Measurements from ENCODE around the gene DLG2.

DLG2 gene

DNA sequence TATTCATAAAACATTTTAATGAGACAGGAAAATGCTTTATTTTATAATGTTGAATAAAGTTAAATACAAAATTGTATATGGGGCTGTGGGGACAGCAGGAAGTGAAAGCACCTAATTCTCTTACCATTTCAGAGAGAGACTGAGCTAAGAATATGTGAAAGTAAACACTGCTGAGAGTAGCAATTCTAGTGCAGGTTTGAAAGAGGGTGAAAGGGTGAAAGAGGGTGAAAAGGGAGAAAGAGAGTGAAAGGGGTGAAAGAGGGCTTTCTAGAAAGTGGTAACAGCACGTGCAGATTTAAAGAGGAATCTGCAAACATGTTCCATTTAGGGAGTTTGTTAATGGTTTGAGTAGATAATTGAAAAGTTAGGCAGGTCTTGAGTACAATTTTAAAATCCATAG is 1689.0 kb downstream of the DLG2 start:
- DNase-seq (ENCODE audit: low read depth in 3 of 3) = no peak

DNA sequence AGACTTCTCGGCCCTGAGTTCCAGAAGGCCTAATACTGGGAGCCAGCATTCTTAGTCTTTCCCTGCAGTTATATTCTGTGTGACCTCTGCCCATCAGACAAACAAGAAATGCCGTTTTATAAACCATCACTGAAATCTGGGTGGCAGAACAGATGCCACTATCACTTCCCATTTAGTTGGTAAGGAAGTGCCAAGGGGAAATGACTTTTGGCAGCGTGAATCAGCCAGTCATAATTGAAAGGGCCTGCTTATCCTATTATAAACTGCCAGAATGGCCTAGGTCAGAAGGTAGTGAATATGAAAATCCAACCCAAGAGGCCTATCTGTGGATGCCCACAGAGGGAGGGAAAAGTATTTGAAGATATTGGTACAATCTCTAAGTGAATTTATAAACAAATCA is 1694.1 kb downstream of the DLG2 start:
- no peak for DNase-seq (ENCODE audit: low read depth in 3 of 3)

DNA sequence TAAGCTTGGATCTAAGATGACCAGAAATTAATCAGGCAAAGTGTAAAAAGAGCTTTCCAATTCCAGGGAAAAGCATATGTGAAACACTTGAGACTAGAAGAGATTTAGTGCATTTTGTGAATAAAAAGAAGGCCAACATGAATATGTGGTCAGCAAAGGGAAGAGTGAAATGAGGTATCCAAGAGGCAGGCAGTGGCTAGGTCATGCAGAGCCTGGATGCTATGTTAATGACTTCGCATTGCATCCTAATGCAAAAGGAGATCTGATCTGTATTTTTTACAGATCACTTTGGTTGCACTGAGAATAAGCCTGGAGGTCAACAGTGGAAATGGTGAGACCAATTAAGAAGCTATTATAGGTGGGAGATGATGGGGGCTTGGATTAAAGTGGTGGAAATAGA is 1699.7 kb downstream of the DLG2 start:
- no peak for DNase-seq (ENCODE audit: low read depth in 3 of 3)

DNA sequence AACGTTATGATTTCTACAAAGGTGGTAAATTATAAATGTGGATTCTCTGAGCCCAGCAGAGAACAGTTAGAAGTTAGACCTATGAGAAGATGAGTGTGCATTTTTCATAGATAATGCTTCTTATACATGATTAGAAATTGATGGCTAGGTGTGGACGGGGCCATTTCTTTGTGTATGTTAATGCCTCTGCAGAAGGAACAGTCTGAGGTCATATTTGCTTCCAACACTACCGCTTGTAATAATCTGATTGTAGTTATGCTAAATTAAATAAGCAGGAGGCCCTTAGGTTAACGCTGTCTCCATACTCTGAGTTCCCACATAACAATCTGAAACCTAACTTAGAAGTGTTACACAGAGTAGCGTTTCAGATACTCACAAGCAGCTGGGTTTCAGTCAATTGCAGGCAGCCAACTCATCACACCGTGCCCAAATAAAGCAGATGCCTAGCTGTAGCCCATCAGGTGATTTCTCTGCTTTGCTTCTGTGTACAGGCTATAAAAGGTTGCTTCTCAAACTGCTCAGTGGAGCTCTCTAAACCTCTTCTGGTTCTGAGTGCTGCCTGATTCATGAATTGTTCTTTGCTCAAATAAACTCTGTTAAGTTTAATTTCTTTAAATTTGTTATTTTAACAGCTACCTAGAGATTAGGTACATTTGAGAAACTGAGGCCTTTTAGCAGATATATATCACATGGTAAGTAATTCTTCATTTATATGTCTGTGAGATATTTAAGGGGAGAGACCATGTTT is 1702.2 kb downstream of the DLG2 start:
- DNase-seq (ENCODE audit: low read depth in 3 of 3) = no peak

DNA sequence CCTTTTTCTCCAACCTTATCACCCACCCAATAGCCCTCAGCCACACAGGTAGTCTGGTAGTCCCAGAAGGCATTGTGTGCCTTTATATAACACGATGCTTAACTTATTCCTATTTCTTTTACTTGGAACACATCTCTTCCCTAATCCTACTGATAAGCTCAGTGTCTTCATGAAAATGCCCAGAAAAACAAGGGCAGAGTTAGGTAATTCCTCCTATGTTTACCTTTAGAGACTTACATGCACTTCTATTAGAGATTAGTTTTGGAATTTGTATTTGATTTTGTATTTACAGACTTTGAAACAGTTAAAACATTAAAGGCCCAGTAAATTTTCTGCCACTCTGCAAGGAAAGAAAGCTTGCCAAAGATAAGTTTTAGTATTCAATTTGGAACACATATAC is 1703.2 kb downstream of the DLG2 start:
- no peak for DNase-seq (ENCODE audit: low read depth in 3 of 3)

DNA sequence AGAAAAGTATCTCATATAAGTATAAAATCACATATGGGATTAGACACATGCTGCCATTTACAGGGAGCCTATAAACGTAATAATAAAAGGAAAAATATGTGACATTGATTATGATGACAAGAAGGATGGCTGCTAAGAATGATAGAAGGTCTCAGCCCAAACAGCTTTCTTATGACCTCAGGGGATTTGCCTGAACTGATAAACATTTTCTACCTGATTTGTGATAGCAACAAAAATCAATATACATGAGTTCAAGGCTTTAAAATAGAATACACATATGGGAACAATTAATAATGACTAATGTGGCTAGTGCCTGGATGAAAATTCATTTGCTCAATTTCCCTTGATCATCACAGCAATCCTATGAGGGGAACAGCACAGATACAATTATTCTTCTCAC is 1704.2 kb downstream of the DLG2 start:
- DNase-seq (ENCODE audit: low read depth in 3 of 3) = no peak

DNA sequence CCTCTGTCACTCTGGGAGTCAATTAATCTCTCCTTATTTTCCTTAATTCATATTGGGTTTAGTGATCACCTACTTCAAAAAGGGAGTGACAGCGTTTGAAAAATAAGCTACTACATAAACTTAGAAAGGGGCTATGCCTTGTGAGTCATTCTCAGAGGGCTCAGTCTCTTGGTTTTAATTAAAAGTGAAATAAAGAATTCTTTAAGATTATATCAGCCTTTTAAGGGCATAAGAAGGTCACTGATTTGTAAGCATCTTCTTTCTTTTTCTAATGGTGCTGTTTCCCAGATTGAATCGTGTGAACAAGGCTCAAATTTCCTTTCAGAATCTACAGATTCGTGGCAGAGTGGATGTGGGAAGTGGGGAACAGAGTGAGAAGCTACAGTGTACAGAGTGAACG is 1704.8 kb downstream of the DLG2 start:
- DNase-seq (ENCODE audit: low read depth in 3 of 3) = no peak

DNA sequence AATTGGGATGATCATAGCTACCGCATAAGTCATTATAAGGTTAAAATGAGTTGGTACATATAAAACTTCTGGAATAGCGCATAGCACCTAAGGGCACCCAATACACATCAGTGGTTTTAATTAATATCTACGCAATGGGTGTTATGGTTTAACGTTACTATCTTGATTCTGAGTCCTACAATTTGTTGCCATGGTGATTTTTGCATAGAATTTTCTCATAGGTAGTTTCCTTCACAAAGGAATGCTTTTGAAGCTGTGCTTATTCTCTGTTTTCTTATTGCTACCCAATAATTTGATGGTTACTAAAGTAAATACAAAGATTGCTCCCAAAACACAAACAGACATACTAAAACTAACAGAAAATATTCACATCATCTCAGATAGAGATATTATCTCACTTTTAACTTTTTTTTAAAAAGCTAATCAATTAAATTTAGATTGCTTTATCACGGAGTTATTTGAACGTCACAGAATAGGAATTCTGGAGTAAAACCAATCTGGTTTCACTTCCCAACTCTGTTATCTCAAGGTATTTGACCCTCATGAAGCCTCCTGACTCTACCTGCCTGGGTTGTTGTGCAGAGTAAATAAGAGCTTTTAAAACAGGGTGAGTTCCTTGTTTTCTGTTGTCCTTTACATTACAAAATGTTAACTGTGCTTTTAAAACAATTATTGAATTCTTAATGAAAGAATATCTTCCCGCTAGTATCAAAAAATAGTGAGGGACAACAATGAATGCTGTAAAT is 1705.5 kb downstream of the DLG2 start:
- DNase-seq (ENCODE audit: low read depth in 3 of 3) = no peak

DNA sequence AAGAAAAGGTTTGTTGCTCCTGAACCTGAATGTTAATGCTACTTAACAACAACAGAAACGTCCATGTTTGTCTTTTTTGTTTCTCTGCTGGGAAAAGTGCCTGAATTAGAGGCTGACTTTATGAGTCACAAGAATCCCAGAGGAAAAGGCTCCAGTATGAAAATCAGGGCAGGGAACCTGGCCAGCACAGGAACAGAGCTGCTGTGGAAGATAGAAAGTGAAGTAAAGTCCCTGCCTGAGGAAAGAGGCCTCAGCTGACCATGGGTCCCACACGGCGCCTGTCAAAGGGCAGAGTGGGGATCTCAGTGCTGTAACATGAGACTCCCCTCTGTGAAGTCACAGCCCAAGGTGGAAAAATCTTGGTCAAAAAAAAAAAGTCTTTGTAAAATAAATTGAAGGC is 1708.7 kb downstream of the DLG2 start:
- no peak for DNase-seq (ENCODE audit: low read depth in 3 of 3)

DNA sequence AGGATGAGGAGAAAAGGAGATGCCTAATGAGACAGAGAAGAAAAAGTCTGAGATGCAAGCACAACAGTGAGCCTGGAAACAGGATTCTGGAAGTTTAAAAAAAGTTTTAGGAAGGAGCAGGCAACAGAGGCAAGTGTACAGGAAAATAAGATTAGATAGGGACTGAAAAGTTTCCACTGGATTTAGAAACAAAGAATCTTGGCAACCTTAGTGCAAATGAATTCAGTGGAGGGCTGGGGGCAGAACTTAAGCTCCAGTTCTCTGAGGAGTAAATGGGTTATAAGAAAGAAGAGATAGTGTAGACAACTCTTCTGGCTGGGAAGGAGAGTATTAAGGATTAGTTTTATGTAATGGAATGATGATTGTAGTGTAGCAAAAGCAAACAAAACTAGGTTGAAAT is 1712.1 kb downstream of the DLG2 start:
- no peak for DNase-seq (ENCODE audit: low read depth in 3 of 3)

DNA sequence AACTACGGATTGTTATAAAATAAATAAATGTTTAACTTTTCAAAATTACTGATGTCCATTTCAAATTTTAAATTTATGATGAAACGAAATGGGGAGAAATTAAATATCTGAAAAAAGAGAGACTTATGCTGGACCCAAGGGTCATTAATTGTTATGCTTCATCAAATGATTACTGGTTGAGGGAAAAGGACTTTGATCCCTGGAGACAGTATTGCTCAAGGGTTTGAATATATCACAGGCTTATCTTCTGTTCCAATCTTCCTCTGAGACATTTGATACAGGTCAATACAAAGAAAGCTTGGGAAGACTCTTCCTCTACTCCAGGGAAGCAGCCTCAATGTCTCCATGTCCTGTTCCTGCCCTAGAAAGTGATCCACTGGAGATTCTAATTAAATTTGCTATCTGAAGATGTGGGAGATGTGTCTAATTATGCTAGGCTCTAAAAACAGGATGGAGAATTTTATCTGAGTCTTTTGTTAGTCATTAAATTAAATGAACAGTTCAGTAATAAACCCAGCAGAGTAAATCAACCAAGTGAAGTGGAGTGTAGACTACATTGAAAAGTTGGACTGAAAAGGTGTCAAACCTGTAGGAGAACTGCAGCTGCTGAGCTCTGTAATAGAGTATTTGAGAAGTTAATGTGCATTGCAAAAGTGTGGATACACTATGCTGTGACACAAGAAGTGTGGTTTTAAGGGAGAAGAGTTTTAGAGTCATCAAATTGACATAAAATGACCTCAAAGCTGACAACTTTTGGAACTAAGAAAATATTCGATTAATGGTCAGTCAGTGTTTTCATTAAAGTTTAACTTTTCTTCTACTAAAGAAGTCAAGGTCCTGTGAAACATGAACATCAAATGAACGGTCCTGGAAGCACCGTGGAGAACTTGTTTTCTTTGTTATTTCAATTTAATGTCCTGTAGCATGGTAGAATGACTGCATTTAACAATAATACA is 1717.3 kb downstream of the DLG2 start:
- DNase-seq (ENCODE audit: low read depth in 3 of 3) = no peak

DNA sequence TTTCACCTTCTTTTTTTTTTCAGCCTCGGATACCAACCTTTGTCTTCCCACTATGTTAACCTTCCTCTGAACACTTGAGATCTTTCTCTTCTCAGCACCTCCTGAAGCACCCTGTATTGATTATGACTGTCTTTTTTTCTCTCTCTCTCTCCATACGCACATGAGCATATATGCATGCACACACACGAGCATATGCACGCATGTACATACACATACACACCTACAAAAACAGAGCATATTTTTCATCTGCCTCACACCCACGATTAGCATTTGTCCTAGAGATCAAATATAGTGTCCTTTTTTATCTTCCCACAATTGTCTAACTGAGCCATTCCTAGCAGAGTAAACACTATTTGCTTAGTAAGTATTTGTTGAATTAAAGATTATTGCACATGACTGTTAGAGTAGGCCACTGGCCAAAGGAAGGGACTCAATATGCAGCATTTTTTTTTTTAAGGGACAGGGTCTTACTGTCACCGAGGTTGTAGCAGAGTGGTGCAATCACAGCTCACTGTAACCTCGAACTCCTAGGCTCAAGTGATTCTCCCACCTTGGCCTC is 1718.8 kb downstream of the DLG2 start:
- no peak for DNase-seq (ENCODE audit: low read depth in 3 of 3)

DNA sequence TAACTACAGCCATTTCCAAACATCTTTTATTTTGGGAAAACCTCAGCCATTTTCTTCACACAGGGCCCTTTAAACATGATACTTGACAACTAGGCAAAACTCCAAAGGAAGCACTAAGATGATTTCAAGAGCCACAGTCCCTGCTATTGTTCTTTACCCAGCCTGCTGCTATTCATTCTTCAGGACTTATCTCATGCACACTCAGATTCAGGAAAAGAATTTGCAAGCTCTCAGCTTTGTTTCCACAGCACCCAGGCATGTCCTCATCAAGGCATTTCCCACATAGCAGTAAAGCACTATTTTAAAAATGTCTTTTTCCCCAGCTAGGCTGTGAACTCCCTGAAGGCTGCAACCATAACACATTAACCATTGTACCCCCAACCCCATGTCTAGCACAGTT is 1731.6 kb downstream of the DLG2 start:
- no peak for DNase-seq (ENCODE audit: low read depth in 3 of 3)

DNA sequence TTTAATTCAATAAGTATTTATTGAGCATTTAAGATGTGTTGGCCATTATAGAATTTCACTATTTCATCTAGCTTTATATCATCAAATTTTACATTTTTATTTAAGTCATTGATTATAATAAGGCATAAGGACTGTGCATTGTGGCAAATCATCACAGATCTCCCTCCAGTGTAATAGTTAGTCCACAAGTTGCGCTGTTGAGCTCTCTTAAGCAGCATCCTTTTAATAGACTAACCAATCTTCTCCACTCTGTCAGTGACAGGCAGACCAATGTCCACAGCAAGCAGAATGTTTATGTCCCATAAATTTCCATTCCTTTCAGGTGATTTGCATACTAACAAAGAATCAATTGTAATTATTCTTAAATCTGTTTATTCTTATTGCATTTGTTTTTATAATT is 1745.7 kb downstream of the DLG2 start:
- no peak for DNase-seq (ENCODE audit: low read depth in 3 of 3)

DNA sequence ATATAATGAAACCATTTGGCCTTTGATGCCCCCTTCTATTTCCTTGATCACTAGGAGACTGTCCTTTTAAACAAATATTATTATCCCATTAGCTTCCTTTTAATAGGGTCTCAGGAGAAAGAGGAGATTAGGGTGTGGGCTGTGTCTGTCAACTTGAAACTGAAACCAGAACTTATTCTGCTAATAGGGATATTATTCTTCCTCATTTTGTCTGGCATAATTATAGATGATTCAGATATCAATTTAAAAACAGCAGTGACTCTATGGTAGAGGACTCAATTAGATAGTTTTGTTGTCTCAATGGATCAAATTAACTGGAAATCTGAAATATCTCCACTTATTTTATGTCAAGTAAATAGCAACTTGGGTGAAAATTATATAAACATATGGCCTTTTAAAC is 1756.1 kb downstream of the DLG2 start:
- DNase-seq (ENCODE audit: low read depth in 3 of 3) = no peak

DNA sequence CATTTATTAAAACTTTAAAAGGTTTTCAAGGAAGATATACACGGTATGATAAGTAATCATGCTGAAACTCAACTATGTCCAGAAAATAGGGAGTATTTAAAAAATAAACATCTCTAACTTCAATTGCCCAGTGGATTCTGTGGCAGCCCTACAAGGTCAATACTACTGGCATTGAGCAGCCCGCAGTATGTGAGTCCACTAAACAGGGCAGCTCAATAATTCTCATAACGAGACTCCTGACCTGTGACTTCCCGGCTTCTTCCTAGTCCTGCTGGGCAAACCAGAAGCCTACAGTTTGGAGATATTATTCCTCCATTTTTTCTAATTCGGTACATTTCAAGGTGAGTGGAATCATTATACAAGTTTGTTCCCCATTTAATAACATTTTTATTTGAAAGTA is 1760.5 kb downstream of the DLG2 start:
- no peak for DNase-seq (ENCODE audit: low read depth in 3 of 3)

DNA sequence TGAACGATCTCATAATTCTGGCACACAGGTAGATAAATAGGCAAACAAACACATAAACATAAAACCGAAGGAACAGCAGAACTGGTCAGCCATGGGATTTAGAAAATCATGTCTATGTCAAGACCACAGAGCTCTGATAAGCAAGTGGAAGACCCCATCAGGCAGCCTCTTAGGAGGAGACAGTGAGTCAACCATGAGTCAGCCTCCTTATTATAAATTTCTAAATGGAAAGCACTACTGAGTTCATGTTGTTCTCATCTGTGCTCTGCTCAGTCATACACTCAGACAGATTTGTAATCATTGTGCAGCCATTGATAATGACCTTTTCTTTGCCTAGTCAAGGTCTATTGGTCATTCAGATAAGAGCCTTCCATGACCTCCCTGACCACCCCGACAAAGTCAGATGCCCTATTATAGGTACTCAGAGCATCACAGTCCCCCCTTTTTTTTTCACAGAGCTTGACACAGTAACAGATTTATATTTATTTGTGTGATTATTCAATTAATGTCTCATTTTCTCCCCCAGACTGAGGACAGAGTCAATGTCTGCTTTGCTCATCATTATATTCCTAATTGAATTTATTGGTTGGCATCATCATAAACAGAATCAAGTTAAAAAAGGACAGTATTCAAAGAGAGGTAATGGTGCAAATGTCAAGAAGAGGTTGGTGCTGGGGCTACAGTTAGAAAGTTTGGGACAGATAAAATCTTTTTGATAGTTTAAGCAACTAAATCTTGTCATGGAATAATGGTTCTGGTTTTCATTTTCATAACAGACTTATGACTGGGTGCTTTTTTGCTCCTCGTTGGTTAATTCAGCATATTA is 1761.3 kb downstream of the DLG2 start:
- no peak for DNase-seq (ENCODE audit: low read depth in 3 of 3)

DNA sequence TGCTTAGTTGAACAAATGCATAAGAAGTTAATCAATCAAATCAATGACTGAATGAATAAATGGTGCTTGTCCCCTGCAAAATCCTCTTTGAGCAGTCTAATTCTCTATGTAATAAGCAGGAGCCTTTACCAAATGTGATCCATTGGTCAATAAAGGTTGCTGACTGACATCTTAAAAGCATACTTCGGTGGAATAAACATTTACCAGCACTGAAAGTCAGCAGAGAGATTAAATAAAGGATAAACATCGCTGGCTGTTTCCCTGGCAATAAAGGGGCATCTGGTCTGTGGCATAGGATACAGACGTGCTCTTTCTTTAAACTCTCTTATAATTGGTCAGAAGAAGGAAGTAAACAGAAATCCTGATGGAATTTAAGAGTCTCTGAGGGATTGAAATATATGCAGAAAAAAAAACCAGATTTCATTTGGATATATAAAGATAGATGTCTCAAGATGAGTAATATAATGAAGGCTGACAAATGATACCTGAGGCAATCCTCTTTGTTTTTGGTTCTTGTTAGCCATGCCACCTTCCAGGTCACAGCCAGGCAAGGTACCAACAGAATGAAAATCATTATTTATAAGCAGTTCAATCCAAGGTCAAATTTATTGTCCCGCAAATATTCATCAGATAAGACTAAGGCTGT is 1762.6 kb downstream of the DLG2 start:
- no peak for DNase-seq (ENCODE audit: low read depth in 3 of 3)

DNA sequence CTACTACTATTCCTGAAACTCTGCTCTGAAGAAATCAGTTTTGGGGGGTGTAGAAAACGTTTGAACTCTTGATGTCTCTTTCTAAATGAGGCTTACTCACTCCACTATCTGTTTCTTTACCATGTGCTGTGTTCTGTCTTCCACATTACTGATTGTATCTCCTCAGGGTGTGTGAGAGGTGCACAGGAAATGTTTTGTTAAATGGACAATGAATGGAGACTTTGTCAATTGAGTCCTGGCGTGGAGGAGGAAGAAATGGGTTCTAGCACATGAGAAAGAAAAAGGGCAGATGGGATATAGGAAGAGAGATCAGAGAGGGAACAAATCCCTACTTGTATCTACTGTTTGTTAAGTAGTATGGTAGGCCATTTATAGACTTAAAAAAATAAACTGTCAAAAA is 1763.9 kb downstream of the DLG2 start:
- no peak for DNase-seq (ENCODE audit: low read depth in 3 of 3)

DNA sequence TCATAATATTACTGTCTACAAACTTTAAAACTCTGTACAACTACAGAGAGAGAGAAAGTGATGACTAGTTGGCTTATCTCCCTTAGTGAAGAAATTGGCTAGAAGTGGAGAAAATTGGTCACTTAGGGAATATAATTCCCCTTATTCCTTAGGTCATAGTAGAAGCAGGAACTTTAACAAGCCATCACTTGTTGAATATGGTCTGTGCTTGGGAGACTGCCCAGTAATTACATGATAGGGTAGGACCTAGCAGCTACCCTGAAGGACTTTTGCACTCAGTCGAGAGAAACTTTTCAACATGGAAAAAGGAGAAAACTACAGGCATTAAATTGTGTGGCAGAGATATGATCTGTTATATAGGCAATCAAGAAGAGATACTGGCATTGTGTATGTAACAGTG is 1764.5 kb downstream of the DLG2 start:
- DNase-seq (ENCODE audit: low read depth in 3 of 3) = no peak

DNA sequence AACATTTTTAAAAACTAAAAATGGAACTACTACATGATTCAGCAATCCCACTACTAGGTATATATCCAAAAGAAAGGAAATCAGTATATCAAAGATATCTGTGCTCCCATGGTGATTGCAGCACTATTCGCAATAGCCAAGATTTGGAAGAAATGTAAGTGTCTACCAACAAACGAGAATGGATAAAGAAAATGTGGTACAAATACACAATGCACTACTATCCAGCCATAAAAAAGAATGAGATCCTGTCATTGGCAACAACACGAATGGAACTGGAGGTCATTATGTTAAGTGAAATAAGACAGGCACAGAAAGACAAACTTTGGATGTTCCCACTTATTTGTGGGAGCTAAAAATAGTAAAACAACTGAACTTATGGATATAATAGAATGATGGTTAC is 1765.1 kb downstream of the DLG2 start:
- no peak for DNase-seq (ENCODE audit: low read depth in 3 of 3)
